HCT116 (cell line): ENCODE measurements around the gene SSRP1. TPM values are rescaled to one million over a fixed set of nuclear protein-coding genes. Genes with fewer than 3 reads are reported as not detected.

Experiments
- ATAC-seq: fragments of 200-7000 bp; cut with Tn5 transposase; 2 replicates; pipeline ENCODE4 v1.9.1; 2020; ENCODE audit warnings: mild to moderate bottlenecking, moderate library complexity
- BruUV-seq: library from RNA; stranded (reverse); fragments of 400-500 nt; replicated peaks from 2 replicates; lab custom pipeline; 2021; lab: Mats Ljungman, UMichigan
- CTCF ChIA-PET: fragments of 300-600 bp; sonication (Branson Sonifier 250); formaldehyde crosslinking; loops from one replicate; lab custom pipeline; 2021; ENCODE audit warnings: antibody characterized with exemption; lab: Charles Lee
- POLR2A ChIA-PET: fragments of 300-600, 350-600 bp; sonication (Branson Sonifier 250); formaldehyde crosslinking; loops from one replicate; lab custom pipeline; 2021; ENCODE audit warnings: antibody characterized with exemption; lab: Charles Lee
- RAD21 ChIA-PET, 2 experiments: fragments of 300-600 bp; sonication (Branson Sonifier 250); formaldehyde crosslinking; loops; one replicate each; lab custom pipeline; 2023; ENCODE audit warnings: low total read pairs in 2 of 2; ENCODE audit not compliant: uncharacterized antibody in 2 of 2, unreplicated experiment in 2 of 2, low non-redundant PET in 1 of 2; lab: Charles Lee
- DNase-seq: peaks from one replicate; pipeline ENCODE4 v3.0.0-alpha.2; 2010; ENCODE audit warnings: low read depth, low spot score
- H2AFZ ChIP-seq: fragments of 200-600 bp; shearing (Covaris generic), sonication (generic); 2 replicates; pipeline ENCODE4 v1.6.1; 2017; ENCODE audit warnings: low read depth, mixed run types, mixed read lengths, antibody characterized with exemption, low read length; ENCODE audit not compliant: poor library complexity, severe bottlenecking
- H3K27ac ChIP-seq: 2 replicates; pipeline ENCODE4 v1.5.1; 2012; ENCODE audit warnings: low read depth, low read length
- H3K27me3 ChIP-seq: fragments of 200-600 bp; sonication (generic); 2 replicates; pipeline ENCODE4 v1.6.1; 2016; ENCODE audit warnings: mixed run types, low read length, mixed read lengths; ENCODE audit not compliant: insufficient read depth
- H3K36me3 ChIP-seq, 2 experiments: fragments of 200-500 bp in 1 of 2; fragments of 200-600 bp in 1 of 2; sonication (Bioruptor generic) in 1 of 2; sonication (generic) in 1 of 2; 2 replicates each; pipeline versions ENCODE4 v1.5.1 to v1.6.1; 2014 to 2016; ENCODE audit warnings: low read length in 2 of 2, inconsistent platforms in 1 of 2, mixed read lengths in 1 of 2, mixed run types in 1 of 2; ENCODE audit not compliant: insufficient read depth in 2 of 2, control insufficient read depth in 1 of 2
- H3K4me1 ChIP-seq, 2 experiments: fragments of 200-600 bp in 1 of 2; sonication (generic) in 1 of 2; 2 replicates each; pipeline versions ENCODE4 v1.5.1 to v1.6.1; 2012 to 2017; ENCODE audit warnings: low read length in 2 of 2, inconsistent platforms in 1 of 2, mild to moderate bottlenecking in 1 of 2, mixed read lengths in 1 of 2, mixed run types in 1 of 2, moderate library complexity in 1 of 2; ENCODE audit not compliant: insufficient read depth in 2 of 2, control insufficient read depth in 1 of 2
- H3K4me2 ChIP-seq: fragments of 200-600 bp; sonication (generic); 2 replicates; pipeline ENCODE4 v1.6.1; 2017; ENCODE audit warnings: mixed run types, low read length, mixed read lengths
- H3K4me3 ChIP-seq, 2 experiments: fragments of 200-600 bp in 1 of 2; sonication (generic) in 1 of 2; replicated peaks in 1 of 2; 2 replicates each; pipeline ENCODE4 v1.5.1; 2011 to 2016; ENCODE audit warnings: low read length in 2 of 2, control low read depth in 1 of 2, low read depth in 1 of 2, mild to moderate bottlenecking in 1 of 2, mixed read lengths in 1 of 2, mixed run types in 1 of 2
- H3K79me2 ChIP-seq: fragments of 200-600 bp; sonication (generic); 2 replicates; pipeline ENCODE4 v1.6.1; 2017; ENCODE audit warnings: mild to moderate bottlenecking, mixed run types, low read length, moderate library complexity, mixed read lengths; ENCODE audit not compliant: insufficient read depth
- H3K9ac ChIP-seq: fragments of 200-600 bp; sonication (generic); 2 replicates; pipeline ENCODE4 v1.6.1; 2016; ENCODE audit warnings: low read length, mixed read lengths
- H3K9me2 ChIP-seq: fragments of 200-600 bp; sonication (generic), shearing (Covaris generic); 2 replicates; pipeline ENCODE4 v1.6.1; 2017; ENCODE audit warnings: mixed run types, mild to moderate bottlenecking, moderate library complexity; ENCODE audit not compliant: insufficient read depth
- H3K9me3 ChIP-seq, 2 experiments: fragments of 200-500 bp in 1 of 2; fragments of 200-600 bp in 1 of 2; sonication (Bioruptor generic) in 1 of 2; sonication (generic) in 1 of 2; 2 replicates each; pipeline ENCODE4 v1.6.1; 2014 to 2017; ENCODE audit warnings: low read length in 2 of 2, mixed read lengths in 2 of 2, inconsistent platforms in 1 of 2, low read depth in 1 of 2, mild to moderate bottlenecking in 1 of 2, mixed run types in 1 of 2, moderate library complexity in 1 of 2; ENCODE audit not compliant: control insufficient read depth in 1 of 2, insufficient read depth in 1 of 2
- H4K20me1 ChIP-seq: fragments of 200-600 bp; sonication (generic), shearing (Covaris generic); 2 replicates; pipeline ENCODE4 v1.6.1; 2017; ENCODE audit warnings: mixed run types, mild to moderate bottlenecking, moderate library complexity; ENCODE audit not compliant: insufficient read depth
- ATF3 ChIP-seq: IDR thresholded peaks from 2 replicates; pipeline ENCODE4 v1.6.1; 2012
- CBX3 ChIP-seq: IDR thresholded peaks from 2 replicates; pipeline ENCODE4 v1.6.1; 2012; ENCODE audit warnings: low read depth
- CTCF ChIP-seq, 3 experiments: fragments of 200-600 bp in 1 of 3; sonication (generic) in 1 of 3; IDR thresholded peaks in 2 of 3; conservative IDR thresholded peaks in 1 of 3; 2 replicates each; pipeline ENCODE4 v1.5.1; 2012 to 2017; ENCODE audit warnings: low read depth in 2 of 3, low read length in 2 of 3, antibody characterized with exemption in 1 of 3, borderline replicate concordance in 1 of 3, control low read depth in 1 of 3, mild to moderate bottlenecking in 1 of 3, mixed read lengths in 1 of 3, mixed run types in 1 of 3, moderate library complexity in 1 of 3; ENCODE audit not compliant: insufficient read depth in 1 of 3
- EGR1 ChIP-seq: IDR thresholded peaks from 2 replicates; pipeline ENCODE4 v1.6.1; 2012; ENCODE audit warnings: low read depth
- EZH2 ChIP-seq: fragments of 200-600 bp; sonication (generic); IDR thresholded peaks from 2 replicates; pipeline ENCODE4 v1.6.1; 2017; ENCODE audit warnings: antibody characterized with exemption, mixed run types
- EZH2phosphoT487 ChIP-seq: fragments of 200-600 bp; IDR thresholded peaks from 2 replicates; pipeline ENCODE4 v1.6.1; 2018; ENCODE audit warnings: antibody characterized with exemption, borderline replicate concordance
- FOSL1 ChIP-seq: IDR thresholded peaks from 2 replicates; pipeline ENCODE4 v1.6.1; 2012; ENCODE audit warnings: low read depth
- JUND ChIP-seq: IDR thresholded peaks from 2 replicates; pipeline ENCODE4 v1.6.1; 2012
- MAX ChIP-seq: IDR thresholded peaks from 2 replicates; pipeline ENCODE4 v1.6.1; 2012
- POLR2A ChIP-seq: IDR thresholded peaks from 2 replicates; pipeline ENCODE4 v1.7.0; 2011; ENCODE audit warnings: borderline replicate concordance; ENCODE audit not compliant: insufficient read depth, insufficient read length; ENCODE audit errors: extremely low read depth
- REST ChIP-seq: IDR thresholded peaks from 2 replicates; pipeline ENCODE4 v1.6.1; 2012; ENCODE audit warnings: low read depth
- SIN3A ChIP-seq: IDR thresholded peaks from 2 replicates; pipeline ENCODE4 v1.6.1; 2012; ENCODE audit warnings: low read depth
- SP1 ChIP-seq: IDR thresholded peaks from 2 replicates; pipeline ENCODE4 v1.6.1; 2012; ENCODE audit warnings: low read depth
- SRF ChIP-seq: IDR thresholded peaks from 2 replicates; pipeline ENCODE4 v1.6.1; 2012; ENCODE audit warnings: low read depth
- TCF7L2 ChIP-seq: IDR thresholded peaks from 2 replicates; pipeline ENCODE4 v1.7.0; 2011; ENCODE audit warnings: borderline replicate concordance, inconsistent platforms; ENCODE audit not compliant: insufficient read depth, insufficient read length; ENCODE audit errors: extremely low read depth
- YY1 ChIP-seq: IDR thresholded peaks from 2 replicates; pipeline ENCODE4 v1.6.1; 2011; ENCODE audit warnings: low read length, low read depth, moderate library complexity, mild to moderate bottlenecking; ENCODE audit not compliant: insufficient replicate concordance; ENCODE audit errors: extremely low read depth
- ZBTB33 ChIP-seq: IDR thresholded peaks from 2 replicates; pipeline ENCODE4 v1.6.1; 2011; ENCODE audit warnings: mild to moderate bottlenecking, low read length, moderate library complexity; ENCODE audit not compliant: insufficient replicate concordance; ENCODE audit errors: extremely low read depth
- ZFX ChIP-seq: fragments of 450-650 bp; IDR thresholded peaks from 2 replicates; pipeline ENCODE4 v1.6.1; 2017
- ZNF274 ChIP-seq: fragments of 200-500 bp; sonication (Bioruptor generic); IDR thresholded peaks from 2 replicates; pipeline ENCODE4 v1.6.1; 2014; ENCODE audit warnings: mild to moderate bottlenecking, low read depth, low read length, inconsistent platforms
- intact Hi-C: fragments of 100-400 bp; cut with micrococcal nuclease; formaldehyde crosslinking; loops from 2 replicates; pipeline ENCODE4 v1.10.0; 2022
- total RNA-seq: library from RNA; stranded (reverse); gene quantifications from one replicate; pipeline ENCODE4 v1.2.1, GENCODE V29; 2021; ENCODE audit not compliant: unreplicated experiment

The SSRP1 gene
- total RNA-seq, 1 experiment from 2014 or later = 260 TPM

- no peaks in the 10 kb centered on the region for H4K20me1 ChIP-seq
- no peak overlapping the region for H3K27ac ChIP-seq
- DNase-seq (no peak), ATAC-seq (no peak)
- ChIA-PET CTCF (no interaction called here), RAD21 (no interaction called here), POLR2A (no interaction called here)
- no TSS peak for BruUV-seq
- TF ChIP-seq CTCF (IDR thresholded peaks at IDR 0.05 in 2 of 3, conservative IDR thresholded peaks at IDR 0.05 in 1 of 3; ENCODE audit: borderline replicate concordance in 1 of 3, insufficient read depth in 1 of 3, low read depth in 2 of 3, low read length in 2 of 3) (no peak), FOSL1 (no peak), SP1 (no peak), ZFX (no peak), YY1 (no peak), EGR1 (no peak), MAX (no peak), JUND (no peak), CBX3 (no peak), SRF (no peak), EZH2phosphoT487 (no peak), POLR2A (no peak), ATF3 (no peak), SIN3A (no peak), REST (no peak), ZBTB33 (no peak), ZNF274 (no peak), EZH2 (no peak), TCF7L2 (no peak)
- no peak overlapping the region for H3K9ac ChIP-seq
- no peaks in the 10 kb centered on the region for H3K9me3 ChIP-seq
- H3K36me3 ChIP-seq = peaks cover 38 to 67% of the 10 kb centered on the region in 2 experiments
- peaks cover 73% of the 10 kb centered on the region for H3K79me2 ChIP-seq
- no peaks in the 10 kb centered on the region for H3K9me2 ChIP-seq
- H2AFZ ChIP-seq = no peak overlapping the region
- H3K27me3 ChIP-seq = no peaks in the 10 kb centered on the region
- no peak overlapping the region for H3K4me2 ChIP-seq
- H3K4me3 ChIP-seq = no peak overlapping the region
- peaks cover 8 to 20% of the 10 kb centered on the region in 2 experiments; a peak in 3 of 4 replicates for H3K4me1 ChIP-seq
- intact Hi-C loops = no loop called here
These were observed 2.8 kb downstream of the SSRP1 start for GRCh38 chr11:57332694-57333440.
